ENCODE results near the gene GMDS.

The GMDS gene

DNA sequence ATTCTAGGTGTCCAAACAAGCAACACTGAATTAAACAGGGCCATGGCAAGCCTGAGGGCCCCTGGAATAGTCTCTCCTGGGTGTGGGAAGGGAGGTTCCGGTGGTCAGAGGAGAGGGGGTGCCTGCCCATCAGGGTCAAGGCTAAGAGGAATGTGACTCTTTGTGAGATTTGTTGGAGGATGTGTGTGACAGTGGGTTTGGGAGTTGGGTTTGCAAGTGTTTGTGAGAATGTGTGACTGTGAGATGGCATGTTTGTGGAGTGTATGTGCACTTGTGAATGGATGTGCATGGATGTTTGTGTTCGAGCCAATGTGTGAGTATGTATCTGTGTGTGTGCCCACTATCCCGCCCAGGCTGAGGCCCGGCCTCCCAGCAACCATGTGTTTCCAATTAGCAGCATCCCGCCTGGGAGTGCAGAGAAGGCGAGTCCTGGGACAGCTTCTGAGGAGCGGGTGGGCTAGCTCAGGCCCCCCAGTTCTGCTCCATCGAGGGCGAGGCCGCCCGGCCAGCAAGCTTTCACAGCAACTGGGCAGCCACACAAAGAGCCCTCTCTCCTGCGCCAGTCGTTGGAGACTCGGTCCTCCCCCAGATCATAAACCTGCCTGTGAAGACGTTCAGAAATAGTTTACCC lies 623.1 kb downstream of the GMDS start:
- in situ Hi-C loops (cut with HindIII; ENCODE audit: low sequenced_read_pairs): no loop called here

DNA sequence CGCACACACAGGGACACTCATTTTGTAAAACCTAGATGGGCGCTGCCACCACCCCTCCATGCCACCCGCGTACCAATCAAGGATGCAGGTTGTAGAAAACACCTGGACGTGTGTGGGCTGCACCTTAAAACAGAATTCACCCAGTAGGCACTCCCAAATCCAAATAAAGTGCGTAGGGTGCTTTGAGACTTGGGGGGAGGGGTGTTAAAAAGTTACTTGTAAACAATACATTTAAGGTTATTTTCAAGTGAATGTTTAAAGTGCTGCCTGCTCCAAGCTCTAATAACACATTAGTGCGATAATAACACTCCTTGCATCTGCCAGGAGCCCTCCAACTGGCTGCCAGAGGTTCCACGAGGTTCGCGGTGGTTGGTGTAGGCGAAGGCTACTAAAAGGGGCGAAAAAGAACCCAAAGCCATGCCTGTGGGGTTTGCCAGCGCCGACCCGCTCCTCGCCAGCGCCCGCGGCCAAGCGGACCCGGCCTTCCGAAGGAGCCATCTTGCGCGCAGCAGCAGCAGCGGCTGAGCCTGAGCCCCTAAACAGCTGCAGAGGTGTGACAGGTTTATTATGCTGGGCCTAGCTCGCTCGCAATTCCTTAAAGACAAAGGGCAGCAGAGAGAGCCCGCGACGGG lies 624.2 kb downstream of the GMDS start:
- in situ Hi-C loops (cut with HindIII; ENCODE audit: low sequenced_read_pairs): no loop called here

DNA sequence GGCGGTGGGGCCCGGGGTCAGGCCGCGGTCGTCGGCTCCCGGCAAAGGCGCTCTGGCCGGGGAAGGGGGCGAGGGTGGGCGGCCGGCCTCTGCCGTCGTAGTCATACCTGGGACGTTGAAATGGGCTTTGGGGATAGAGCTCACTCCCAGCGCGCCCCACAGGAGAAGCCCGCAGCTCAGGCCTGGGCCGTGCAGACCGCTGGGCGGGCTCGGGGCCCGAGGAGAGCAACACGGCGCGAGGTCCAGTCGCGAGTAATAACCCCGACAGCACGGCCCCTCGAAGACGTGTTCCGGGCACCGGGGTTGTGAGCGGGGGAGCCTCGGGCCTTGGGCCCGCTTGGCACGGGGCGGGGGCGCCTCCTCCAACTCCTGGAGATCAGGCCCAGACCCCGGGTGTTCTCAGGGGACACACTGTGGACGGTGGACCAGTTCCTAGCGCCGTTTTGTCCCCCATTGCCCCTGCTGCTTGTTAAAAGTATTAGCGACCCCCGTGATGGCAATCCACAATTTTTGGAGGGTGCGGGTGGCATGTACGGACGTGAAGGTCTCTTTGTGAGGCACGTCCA lies 624.8 kb downstream of the GMDS start:
- in situ Hi-C loops (cut with HindIII; ENCODE audit: low sequenced_read_pairs): no loop called here

GRCh38 chr6:1619673-1620503 lies 625.5 kb downstream of the GMDS start:
- in situ Hi-C loops (cut with HindIII; ENCODE audit: low sequenced_read_pairs): no loop called here

- in situ Hi-C loops (cut with HindIII; ENCODE audit: low sequenced_read_pairs): no loop called here
Measured at GRCh38 chr6:1619098-1619672, 626.2 kb downstream of the GMDS start.

DNA sequence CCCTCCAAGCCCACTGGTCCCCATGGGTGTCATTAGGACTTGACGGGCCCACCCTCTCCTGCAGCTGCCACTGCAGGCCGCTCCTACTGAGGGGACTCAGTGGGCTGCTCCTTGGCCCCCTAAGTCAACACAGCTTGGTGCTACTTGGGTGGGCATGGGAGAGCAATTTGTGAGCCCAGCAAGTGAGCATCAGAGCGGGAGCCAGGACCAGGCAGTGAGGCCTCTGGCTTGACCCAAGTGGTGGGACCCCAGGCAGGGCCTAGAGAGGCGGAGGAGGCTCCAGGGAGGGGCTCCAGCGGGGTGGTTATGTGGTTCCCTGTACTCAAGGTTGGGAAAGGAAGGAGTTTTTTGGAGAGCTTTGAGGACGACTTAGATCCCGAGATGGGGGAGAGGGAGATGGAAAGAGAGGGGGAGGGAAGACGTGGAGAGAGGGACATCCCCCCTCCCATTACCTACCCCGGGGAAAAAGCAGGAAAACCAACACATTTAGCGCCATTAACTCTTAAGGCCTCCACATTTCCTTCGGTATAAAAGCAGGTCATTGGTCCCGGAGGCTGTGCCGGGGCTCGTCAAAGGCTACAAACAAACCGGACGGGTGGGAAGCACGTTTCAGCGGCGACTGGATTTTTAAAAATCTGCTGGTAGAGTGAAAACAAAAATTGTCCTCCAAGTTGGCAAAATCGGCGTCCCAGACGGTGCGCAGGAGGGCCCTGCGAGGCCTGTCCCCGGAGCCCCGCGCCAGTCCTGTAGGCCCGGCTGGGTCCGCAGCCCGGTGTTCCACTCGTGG lies 626.9 kb downstream of the GMDS start:
- in situ Hi-C loops (cut with HindIII; ENCODE audit: low sequenced_read_pairs): no loop called here

GRCh38 chr6:1617466-1618310 lies 627.7 kb downstream of the GMDS start:
- in situ Hi-C loops (cut with HindIII; ENCODE audit: low sequenced_read_pairs): no loop called here

DNA sequence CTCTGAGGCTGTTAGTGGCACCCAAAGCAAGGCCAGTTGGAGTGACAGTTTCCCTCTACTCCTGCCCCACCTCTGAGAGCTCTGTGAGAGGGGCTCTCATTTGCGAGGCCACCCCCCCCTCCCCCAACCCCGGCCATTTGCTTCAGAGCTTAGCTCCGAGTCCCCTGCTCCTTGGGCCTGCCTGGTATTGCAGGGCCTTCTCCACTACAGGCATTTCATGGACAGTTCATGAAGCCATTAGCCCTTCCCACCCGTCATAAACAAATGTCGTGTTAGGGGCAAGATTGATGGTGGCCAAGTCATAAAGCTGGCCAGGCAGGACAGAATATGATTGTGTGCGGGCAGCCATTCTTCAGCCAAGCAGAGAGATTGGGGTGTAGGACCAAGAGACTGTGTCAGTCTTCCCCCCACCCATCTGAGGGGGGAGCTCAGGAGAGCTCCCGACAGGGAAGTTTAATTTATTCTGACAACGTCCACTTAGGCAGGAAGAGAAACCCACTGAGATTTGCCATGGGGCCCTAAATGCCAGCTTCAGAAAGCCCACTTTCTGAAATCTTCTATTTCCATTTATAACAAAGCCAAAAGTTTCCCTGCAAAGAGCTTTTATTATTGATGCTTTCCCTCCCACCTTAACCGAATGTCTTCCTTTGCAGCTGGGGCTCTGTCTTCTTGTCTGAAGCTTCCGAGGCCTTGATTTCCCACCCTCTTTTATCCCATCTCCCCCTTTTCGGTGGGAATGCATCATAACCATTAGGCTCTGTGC lies 628.5 kb downstream of the GMDS start:
- in situ Hi-C loops (cut with HindIII; ENCODE audit: low sequenced_read_pairs): no loop called here

DNA sequence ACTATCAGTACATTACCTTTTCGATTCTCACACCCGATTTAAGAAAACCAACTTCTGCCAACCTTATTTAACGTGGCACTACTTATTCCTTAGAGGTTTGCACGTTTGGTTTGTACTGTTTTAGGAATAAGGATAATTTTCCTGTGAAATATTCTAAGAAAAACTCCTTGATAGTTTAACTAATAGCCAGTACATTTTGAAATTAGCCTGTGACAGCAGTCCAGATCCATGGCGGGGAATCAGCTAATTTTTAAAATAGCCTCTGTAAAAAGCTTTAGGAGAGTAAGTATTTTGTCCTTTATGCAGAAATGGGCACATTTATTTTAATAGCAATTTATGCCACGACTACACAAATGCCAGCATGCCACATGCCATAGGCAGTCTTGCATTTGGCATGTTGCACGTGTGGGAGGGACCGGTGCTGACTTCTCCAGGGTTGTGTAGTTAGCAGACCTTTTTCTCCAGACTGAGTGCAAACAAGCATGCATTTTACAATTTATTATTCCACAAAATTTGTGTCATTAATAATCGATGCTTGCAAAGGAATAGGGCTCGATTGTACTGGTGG lies 629.5 kb downstream of the GMDS start:
- in situ Hi-C loops (cut with HindIII; ENCODE audit: low sequenced_read_pairs): no loop called here

DNA sequence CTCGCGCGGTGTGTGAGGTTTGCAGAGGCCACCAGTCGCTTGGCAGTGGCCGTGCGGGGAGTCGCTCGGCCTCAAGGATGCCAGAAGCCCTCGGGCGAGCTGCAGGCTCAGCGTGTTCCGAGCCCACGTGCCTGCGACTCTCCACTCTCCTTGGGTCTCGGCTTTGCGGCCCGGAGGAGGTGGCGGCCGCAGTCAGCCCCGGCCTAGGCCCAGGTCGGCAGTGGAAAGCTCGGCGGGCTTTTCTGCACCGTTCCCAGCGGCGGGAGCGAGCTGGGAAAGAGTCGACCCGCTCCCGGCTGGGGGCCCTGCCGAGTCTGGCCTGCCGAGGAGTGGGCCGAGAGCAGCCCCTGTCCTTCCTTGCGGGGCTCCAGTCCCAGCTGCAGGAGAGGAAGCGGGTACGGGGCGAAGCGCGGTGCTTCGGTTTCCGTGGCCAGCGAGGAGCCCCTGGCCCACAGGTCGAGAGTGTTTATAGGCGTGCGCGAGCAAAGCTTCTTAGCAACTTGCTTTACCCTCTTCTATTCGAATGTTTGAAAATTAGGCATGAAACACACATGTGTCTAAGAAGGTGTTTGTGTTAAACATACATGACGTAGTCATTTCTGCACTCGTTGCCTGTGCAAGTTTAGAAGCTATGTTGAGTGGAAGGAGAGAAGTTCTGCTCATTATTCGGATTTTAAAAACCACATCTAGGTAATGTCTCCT lies 630.1 kb downstream of the GMDS start:
- in situ Hi-C loops (cut with HindIII; ENCODE audit: low sequenced_read_pairs): no loop called here

DNA sequence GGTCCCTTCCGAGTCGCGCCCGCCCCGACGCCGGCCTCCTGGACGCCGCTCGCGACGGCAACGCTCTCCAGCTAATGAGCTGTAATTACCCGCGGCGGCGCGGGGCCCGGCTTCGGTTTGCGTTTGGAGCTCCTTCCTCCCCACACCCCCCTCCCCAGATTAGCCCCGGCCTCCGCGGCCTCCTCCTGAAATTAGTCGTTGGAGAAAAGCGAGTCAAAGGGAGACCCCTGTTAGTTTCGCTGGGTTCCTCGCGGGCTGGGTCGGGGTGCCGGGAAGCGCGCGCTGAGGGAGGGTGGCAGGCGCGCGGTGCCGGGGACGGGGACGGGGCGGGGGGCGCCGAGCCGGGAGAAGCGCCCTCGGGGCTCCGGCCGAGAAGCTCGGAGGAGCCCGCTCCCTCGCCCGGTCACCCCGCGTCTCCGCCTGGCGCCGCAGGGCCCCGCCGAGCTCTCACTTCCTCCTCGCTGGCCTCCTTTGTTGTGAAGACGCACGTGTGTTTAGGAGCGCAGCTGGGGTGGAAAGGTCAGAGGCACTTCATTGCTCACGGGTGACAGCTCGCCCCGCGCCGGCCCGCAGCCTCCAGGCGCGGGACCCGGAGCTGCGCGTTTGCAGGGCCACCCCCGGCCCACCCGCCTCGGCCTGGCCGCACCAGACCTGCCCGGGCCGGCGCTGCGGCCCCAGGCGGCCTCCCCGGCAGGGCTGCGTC lies 630.8 kb downstream of the GMDS start:
- in situ Hi-C loops (cut with HindIII; ENCODE audit: low sequenced_read_pairs): no loop called here

DNA sequence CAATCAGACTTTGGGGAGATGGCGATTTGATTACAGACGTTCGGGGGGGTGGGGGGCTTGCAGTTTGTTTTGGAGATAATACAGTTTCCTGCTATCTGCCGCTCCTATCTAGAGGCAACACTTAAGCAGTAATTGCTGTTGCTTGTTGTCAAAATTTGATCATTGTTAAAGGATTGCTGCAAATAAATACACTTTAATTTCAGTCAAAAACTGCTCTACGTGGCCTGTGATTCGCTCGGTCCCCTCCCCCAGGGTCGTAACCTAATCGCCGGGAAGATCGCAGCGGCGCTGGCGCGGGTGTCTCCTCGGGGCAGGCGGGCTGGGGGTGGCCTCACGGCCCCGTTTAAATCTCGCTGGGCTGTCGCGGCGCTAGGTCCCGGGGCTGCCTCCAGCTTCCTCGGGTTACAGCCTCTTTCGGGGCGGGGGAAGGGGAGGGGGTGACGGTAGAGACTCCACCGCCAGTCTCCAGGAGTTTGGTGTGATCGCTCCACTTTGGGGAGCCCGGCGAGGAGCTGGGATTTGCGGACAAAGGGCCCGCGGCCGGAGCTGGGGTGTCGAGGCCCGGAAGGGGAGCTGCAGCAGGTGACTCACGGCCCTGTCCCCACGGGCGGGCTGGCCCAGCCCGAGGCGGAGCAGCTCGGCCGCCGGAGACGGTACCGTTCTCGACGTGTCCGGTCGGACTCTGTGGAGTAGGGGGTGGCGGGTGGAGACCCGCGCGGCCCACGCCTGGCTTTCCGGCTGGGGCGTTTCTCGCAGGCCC lies 631.5 kb downstream of the GMDS start:
- in situ Hi-C loops (cut with HindIII; ENCODE audit: low sequenced_read_pairs): no loop called here

DNA sequence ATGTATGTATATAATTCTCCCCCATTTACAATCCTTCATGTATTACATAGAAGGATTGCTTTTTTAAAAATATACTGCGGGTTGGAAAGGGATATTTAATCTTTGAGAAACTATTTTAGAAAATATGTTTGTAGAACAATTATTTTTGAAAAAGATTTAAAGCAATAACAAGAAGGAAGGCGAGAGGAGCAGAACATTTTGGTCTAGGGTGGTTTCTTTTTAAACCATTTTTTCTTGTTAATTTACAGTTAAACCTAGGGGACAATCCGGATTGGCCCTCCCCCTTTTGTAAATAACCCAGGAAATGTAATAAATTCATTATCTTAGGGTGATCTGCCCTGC lies 632.1 kb downstream of the GMDS start:
- in situ Hi-C loops (cut with HindIII; ENCODE audit: low sequenced_read_pairs): no loop called here

DNA sequence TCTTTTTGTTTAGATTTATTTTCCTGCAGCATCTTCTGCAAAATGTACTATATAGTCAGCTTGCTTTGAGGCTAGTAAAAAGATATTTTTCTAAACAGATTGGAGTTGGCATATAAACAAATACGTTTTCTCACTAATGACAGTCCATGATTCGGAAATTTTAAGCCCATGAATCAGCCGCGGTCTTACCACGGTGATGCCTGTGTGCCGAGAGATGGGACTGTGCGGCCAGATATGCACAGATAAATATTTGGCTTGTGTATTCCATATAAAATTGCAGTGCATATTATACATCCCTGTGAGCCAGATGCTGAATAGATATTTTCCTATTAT lies 632.5 kb downstream of the GMDS start:
- in situ Hi-C loops (cut with HindIII; ENCODE audit: low sequenced_read_pairs): no loop called here

- in situ Hi-C loops (cut with HindIII; ENCODE audit: low sequenced_read_pairs): no loop called here
Measured at GRCh38 chr6:1612299-1612973, 633.0 kb downstream of the GMDS start.

- in situ Hi-C loops (cut with HindIII; ENCODE audit: low sequenced_read_pairs): no loop called here
Measured at GRCh38 chr6:1611572-1612298, 633.7 kb downstream of the GMDS start.
